Dedifferentiated amniotic fluid mesenchymal stem cell (primary cell): ENCODE measurements around the gene IFITM10.
"Not testable (repeated sequence)": the region's sequence is repeated elsewhere in the genome, so short reads cannot be mapped to it uniquely, and the experiment has no call there.

ENCODE experiments used
- DNase-seq: peaks from one replicate; pipeline ENCODE4 v3.0.0-alpha.2; 2016; ENCODE audit errors: extremely low spot score

The IFITM10 gene

GRCh38 chr11:1691878-1692707, 58.3 kb downstream of the IFITM10 start:
- no peak for DNase-seq

- no peak for DNase-seq
Observed at GRCh38 chr11:1691026-1691877, 59.1 kb downstream of the IFITM10 start.

- no peak for DNase-seq
Observed at GRCh38 chr11:1690167-1691025, 60.0 kb downstream of the IFITM10 start.

- DNase-seq, result not testable (repeated sequence)
Observed at GRCh38 chr11:1689250-1690166, 60.9 kb downstream of the IFITM10 start.

- not testable (repeated sequence) for DNase-seq
Observed at GRCh38 chr11:1688336-1688947, 62.0 kb downstream of the IFITM10 start.

- not testable (repeated sequence) for DNase-seq
Observed at GRCh38 chr11:1686220-1686619, 64.2 kb downstream of the IFITM10 start.

- DNase-seq, result not testable (repeated sequence)
Observed at GRCh38 chr11:1684886-1685874, 65.2 kb downstream of the IFITM10 start.

GRCh38 chr11:1683904-1684572, 66.4 kb downstream of the IFITM10 start:
- not testable (repeated sequence) for DNase-seq

GRCh38 chr11:1683216-1683615, 67.2 kb downstream of the IFITM10 start:
- DNase-seq, result not testable (repeated sequence)
